Neural progenitor cell (in vitro differentiated cells): ENCODE data around the gene KIF26B. TPM values are rescaled to one million over a fixed set of nuclear protein-coding genes. Genes with fewer than 3 reads are reported as not detected.

Experiments
- DNase-seq: peaks from one replicate; pipeline ENCODE4 v3.0.0-alpha.2; 2016; ENCODE audit warnings: low spot score
- H2AFZ ChIP-seq: fragments of 200-600 bp; sonication (generic); replicated peaks from 2 replicates; pipeline ENCODE4 v1.6.1; 2016; ENCODE audit warnings: antibody characterized with exemption
- H3F3A ChIP-seq: fragments of 200-600 bp; sonication (generic); 2 replicates; pipeline ENCODE4 v1.6.1; 2016; ENCODE audit warnings: antibody characterized with exemption, low read depth
- H3K27ac ChIP-seq: fragments of 200-600 bp; sonication (generic); 2 replicates; pipeline ENCODE4 v1.5.1; 2016; ENCODE audit warnings: mild to moderate bottlenecking
- H3K27me3 ChIP-seq: fragments of 200-600 bp; sonication (generic); 2 replicates; pipeline ENCODE4 v1.6.1; 2016; ENCODE audit warnings: mild to moderate bottlenecking, moderate library complexity
- H3K36me3 ChIP-seq: fragments of 200-600 bp; sonication (generic); 2 replicates; pipeline ENCODE4 v1.5.1; 2016
- H3K4me1 ChIP-seq: fragments of 200-600 bp; sonication (generic); 2 replicates; pipeline ENCODE4 v1.6.1; 2016; ENCODE audit warnings: mixed run types
- H3K4me2 ChIP-seq: fragments of 200-600 bp; sonication (generic); 2 replicates; pipeline ENCODE4 v1.6.1; 2016
- H3K4me3 ChIP-seq: fragments of 200-600 bp; sonication (generic); 2 replicates; pipeline ENCODE4 v1.5.1; 2016
- H3K79me2 ChIP-seq: fragments of 200-600 bp; sonication (generic); 2 replicates; pipeline ENCODE4 v1.6.1; 2016; ENCODE audit warnings: low read depth
- H3K9ac ChIP-seq: fragments of 200-600 bp; sonication (generic); 2 replicates; pipeline ENCODE4 v1.6.1; 2016
- H3K9me3 ChIP-seq: fragments of 200-600 bp; sonication (generic); 2 replicates; pipeline ENCODE4 v1.5.1; 2016; ENCODE audit warnings: low read depth
- H4K20me1 ChIP-seq: fragments of 200-600 bp; sonication (generic); 2 replicates; pipeline ENCODE4 v1.6.1; 2016; ENCODE audit warnings: low read depth
- H3K27ac Mint-ChIP-seq: 3 replicates; pipeline ENCODE4 v1.8.0; 2021; ENCODE audit warnings: mixed read lengths
- H3K27me3 Mint-ChIP-seq: 2 replicates; pipeline ENCODE4 v1.8.0; 2022; ENCODE audit warnings: low read depth, mild to moderate bottlenecking, inconsistent platforms, moderate library complexity, mixed read lengths; ENCODE audit not compliant: insufficient read depth
- H3K36me3 Mint-ChIP-seq: 3 replicates; pipeline ENCODE4 v1.8.0; 2021; ENCODE audit warnings: mixed read lengths
- H3K4me1 Mint-ChIP-seq: 3 replicates; pipeline ENCODE4 v1.8.0; 2021; ENCODE audit warnings: mixed read lengths
- H3K4me3 Mint-ChIP-seq: 3 replicates; pipeline ENCODE4 v1.8.0; 2021; ENCODE audit warnings: mild to moderate bottlenecking, moderate library complexity, mixed read lengths
- H3K9me3 Mint-ChIP-seq: 3 replicates; pipeline ENCODE4 v1.8.0; 2020; ENCODE audit warnings: mixed read lengths
- EZH2 ChIP-seq: fragments of 200-600 bp; sonication (generic); IDR thresholded peaks from 2 replicates; pipeline ENCODE4 v1.6.1; 2017; ENCODE audit warnings: antibody characterized with exemption, mild to moderate bottlenecking, moderate library complexity
- EZH2phosphoT487 ChIP-seq: fragments of 200-600 bp; sonication (generic); IDR thresholded peaks from 2 replicates; pipeline ENCODE4 v1.6.1; 2017; ENCODE audit warnings: antibody characterized with exemption
- total RNA-seq: library from RNA; depleted of rRNA; stranded (reverse); fragments of >200 nt; gene quantifications from 2 replicates; pipeline ENCODE4 v1.2.3, GENCODE V29; 2015; ENCODE audit warnings: low replicate concordance
- TF ChIP-seq, protein P1 (sequence below): fragments of 200-600 bp; sonication (generic); IDR thresholded peaks from 2 replicates; pipeline ENCODE4 v1.5.1; 2017; ENCODE audit warnings: antibody characterized with exemption, mild to moderate bottlenecking

Gene KIF26B
- total RNA-seq, 1 donor from 2014 or later = 0.47 TPM

DNA sequence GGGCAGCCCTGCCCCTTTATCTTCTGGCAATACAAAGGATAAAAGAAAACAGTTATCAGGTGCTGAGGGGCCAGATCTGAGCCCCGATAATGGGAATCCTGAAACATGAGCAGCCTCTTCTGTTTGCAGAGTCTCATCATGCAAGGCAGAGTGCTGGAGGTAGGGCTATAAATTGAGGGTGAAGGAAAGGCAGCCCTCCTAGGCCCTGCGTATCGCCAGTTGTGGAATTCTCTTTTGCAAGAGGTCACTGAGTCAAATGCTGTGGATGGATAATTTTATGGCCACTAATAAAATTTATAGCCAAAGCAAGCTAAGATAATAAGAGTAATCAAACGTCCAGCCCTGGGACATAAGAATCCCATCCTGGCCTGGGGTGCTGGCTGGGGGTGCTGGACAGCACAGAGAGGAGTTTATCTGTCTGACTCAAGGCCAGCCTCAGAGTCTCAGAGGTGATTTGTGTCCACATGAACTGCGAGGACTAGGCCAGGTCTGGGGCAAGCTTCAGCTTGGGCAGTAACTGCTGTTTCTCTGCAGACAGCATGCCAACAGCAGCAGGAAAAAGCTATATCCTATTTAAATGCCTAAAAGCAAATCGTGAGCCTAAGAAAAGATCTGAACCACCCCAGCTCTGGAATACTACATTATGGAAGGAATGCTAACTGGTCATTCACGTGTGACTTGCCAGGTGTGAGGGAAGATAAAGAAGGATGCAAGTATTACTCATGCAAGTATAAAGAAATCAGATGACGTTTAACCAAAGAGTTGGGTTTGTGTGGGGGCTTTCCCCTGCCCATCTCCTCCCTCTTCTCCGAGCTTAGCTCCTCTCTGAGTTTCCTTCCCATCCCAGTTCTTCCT, 254.8 kb downstream of the KIF26B start:
- TF ChIP-seq, protein P1, sequence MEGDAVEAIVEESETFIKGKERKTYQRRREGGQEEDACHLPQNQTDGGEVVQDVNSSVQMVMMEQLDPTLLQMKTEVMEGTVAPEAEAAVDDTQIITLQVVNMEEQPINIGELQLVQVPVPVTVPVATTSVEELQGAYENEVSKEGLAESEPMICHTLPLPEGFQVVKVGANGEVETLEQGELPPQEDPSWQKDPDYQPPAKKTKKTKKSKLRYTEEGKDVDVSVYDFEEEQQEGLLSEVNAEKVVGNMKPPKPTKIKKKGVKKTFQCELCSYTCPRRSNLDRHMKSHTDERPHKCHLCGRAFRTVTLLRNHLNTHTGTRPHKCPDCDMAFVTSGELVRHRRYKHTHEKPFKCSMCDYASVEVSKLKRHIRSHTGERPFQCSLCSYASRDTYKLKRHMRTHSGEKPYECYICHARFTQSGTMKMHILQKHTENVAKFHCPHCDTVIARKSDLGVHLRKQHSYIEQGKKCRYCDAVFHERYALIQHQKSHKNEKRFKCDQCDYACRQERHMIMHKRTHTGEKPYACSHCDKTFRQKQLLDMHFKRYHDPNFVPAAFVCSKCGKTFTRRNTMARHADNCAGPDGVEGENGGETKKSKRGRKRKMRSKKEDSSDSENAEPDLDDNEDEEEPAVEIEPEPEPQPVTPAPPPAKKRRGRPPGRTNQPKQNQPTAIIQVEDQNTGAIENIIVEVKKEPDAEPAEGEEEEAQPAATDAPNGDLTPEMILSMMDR = no peak
- TF ChIP-seq EZH2phosphoT487 (no peak), EZH2 (no peak)
- H3K27me3 Mint-ChIP-seq = no peaks in the 10 kb centered on the region
- H3K4me3 ChIP-seq = no peak overlapping the region
- no peak overlapping the region for H3K4me3 Mint-ChIP-seq
- H3K36me3 Mint-ChIP-seq = no peaks in the 10 kb centered on the region
- H3F3A ChIP-seq = no peaks in the 10 kb centered on the region
- H3K9ac ChIP-seq = no peak overlapping the region
- H3K27ac ChIP-seq = no peak overlapping the region
- no peaks in the 10 kb centered on the region for H3K79me2 ChIP-seq
- H3K4me1 Mint-ChIP-seq = peaks cover 21% of the 10 kb centered on the region
- no peak for DNase-seq
- no peak overlapping the region for H3K4me2 ChIP-seq
- H3K27me3 ChIP-seq = no peaks in the 10 kb centered on the region
- H3K4me1 ChIP-seq = peaks cover 14% of the 10 kb centered on the region
- H3K9me3 ChIP-seq = no peaks in the 10 kb centered on the region
- H4K20me1 ChIP-seq = no peaks in the 10 kb centered on the region
- H3K36me3 ChIP-seq = no peaks in the 10 kb centered on the region
- peak overlapping the region; percentile 51 for H3K27ac Mint-ChIP-seq
- H2AFZ ChIP-seq = peak overlapping the region; percentile 24
- no peaks in the 10 kb centered on the region for H3K9me3 Mint-ChIP-seq

DNA sequence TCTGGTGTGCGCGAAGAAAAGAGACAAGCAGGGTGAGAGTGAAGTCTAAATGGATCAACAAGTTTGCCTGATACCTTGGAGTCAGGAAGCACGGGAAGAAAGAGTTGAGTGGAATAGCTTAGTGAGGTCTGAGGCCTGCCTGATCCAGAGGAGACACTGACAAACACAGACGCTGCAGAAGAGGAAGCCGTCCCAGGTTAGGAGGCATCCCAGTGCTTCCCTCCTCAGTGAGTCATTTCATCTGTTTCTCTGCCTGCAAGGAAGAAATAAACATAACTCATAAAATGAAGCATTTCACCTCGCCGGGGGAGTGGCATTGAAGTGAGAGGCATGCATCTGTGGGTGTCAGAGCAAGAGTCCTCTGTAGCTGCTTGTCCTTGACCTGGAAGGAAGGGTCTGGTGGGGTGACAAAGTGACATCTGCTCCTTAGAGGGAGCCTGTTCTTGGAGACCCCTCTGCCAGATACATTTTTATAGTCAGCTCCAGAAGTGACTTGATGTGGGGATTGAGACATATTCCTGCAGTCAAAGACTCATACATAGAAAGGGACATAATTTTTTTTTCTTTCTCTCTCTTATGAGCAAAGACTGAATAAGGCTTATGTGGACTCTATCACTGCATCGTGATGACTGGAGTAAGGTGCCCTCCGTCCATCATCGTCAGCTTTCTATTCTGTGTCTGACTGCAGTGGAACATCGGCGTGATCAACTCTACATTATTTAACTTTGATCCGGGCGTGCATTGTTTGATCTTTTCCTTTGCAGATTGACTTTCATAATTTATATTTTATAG, 256.7 kb downstream of the KIF26B start:
- TF ChIP-seq EZH2phosphoT487 (no peak), EZH2 (no peak)
- TF ChIP-seq, protein P1 = no peak
- no peak for DNase-seq
- Mint-ChIP-seq H3K27me3 (no peaks in the 10 kb centered on the region), H3K36me3 (no peaks in the 10 kb centered on the region), H3K27ac (no peak overlapping the region), H3K4me3 (no peak overlapping the region), H3K9me3 (no peaks in the 10 kb centered on the region), H3K4me1 (peaks cover 13% of the 10 kb centered on the region)
- Histone ChIP-seq H3K27ac (no peak overlapping the region), H3F3A (no peaks in the 10 kb centered on the region), H3K4me3 (no peak overlapping the region), H3K9ac (no peak overlapping the region), H3K4me1 (peaks cover 3% of the 10 kb centered on the region), H3K9me3 (no peaks in the 10 kb centered on the region), H3K36me3 (no peaks in the 10 kb centered on the region), H3K4me2 (no peak overlapping the region), H3K27me3 (no peaks in the 10 kb centered on the region), H2AFZ (no peak overlapping the region), H4K20me1 (no peaks in the 10 kb centered on the region), H3K79me2 (no peaks in the 10 kb centered on the region)

DNA sequence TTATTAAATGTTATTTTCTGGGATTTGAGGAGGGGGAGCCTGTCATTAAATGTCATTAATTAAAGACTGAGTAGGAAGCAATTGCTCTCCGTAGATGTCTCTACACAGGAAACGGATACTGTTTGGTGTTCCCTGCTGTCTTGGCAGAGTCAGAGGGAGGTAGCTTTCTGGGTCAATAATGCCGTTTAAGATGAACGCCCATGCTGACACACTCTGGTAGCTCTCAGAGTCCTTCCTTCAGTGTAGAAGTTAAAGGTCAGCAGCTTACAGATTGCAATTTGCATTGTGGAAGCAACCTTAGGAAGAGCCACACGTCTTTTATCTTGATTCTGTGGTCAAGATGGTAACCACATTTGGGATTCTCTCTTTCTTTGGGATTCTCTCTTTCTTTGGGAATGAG, 257.5 kb downstream of the KIF26B start:
- TF ChIP-seq EZH2phosphoT487 (no peak), EZH2 (no peak)
- TF ChIP-seq, protein P1 = no peak
- Mint-ChIP-seq H3K36me3 (no peaks in the 10 kb centered on the region), H3K27ac (no peak overlapping the region), H3K9me3 (no peaks in the 10 kb centered on the region), H3K4me1 (peaks cover 13% of the 10 kb centered on the region), H3K4me3 (no peak overlapping the region), H3K27me3 (no peaks in the 10 kb centered on the region)
- H3K4me2 ChIP-seq = no peak overlapping the region
- H4K20me1 ChIP-seq = no peaks in the 10 kb centered on the region
- H3K4me1 ChIP-seq = peaks cover 3% of the 10 kb centered on the region
- H3K79me2 ChIP-seq = no peaks in the 10 kb centered on the region
- no peaks in the 10 kb centered on the region for H3K36me3 ChIP-seq
- DNase-seq = no peak
- no peaks in the 10 kb centered on the region for H3K27me3 ChIP-seq
- H3F3A ChIP-seq = no peaks in the 10 kb centered on the region
- H3K9ac ChIP-seq = no peak overlapping the region
- H3K4me3 ChIP-seq = no peak overlapping the region
- H2AFZ ChIP-seq = no peak overlapping the region
- H3K9me3 ChIP-seq = no peaks in the 10 kb centered on the region
- H3K27ac ChIP-seq = no peak overlapping the region
